ENCODE data around the gene ASCL2.

The ASCL2 gene

GRCh38 chr11:2250041-2250440 lies 20.3 kb downstream of the ASCL2 start:
- no peaks in the 10 kb centered on the region for H3K36me3 ChIP-seq (ENCODE audit: low read depth)
- no peaks in the 10 kb centered on the region for H3K9me3 ChIP-seq (ENCODE audit: severe bottlenecking)
- no peaks in the 10 kb centered on the region for H3K4me1 ChIP-seq (ENCODE audit: insufficient read depth, poor library complexity, severe bottlenecking)
- H3K27ac ChIP-seq (ENCODE audit: poor library complexity, severe bottlenecking) = no peak overlapping the region
- H3K4me3 ChIP-seq (ENCODE audit: severe bottlenecking) = no peak overlapping the region
- ATAC-seq (ENCODE audit: low read depth) (no peak), DNase-seq (ENCODE audit: low spot score) (no peak)
- no peak for TF ChIP-seq CTCF (IDR thresholded peaks at IDR 0.05; ENCODE audit: poor library complexity, severe bottlenecking)
- no peaks in the 10 kb centered on the region for H3K27me3 ChIP-seq (ENCODE audit: insufficient read depth, poor library complexity, severe bottlenecking)

- Histone ChIP-seq H3K9me3 (ENCODE audit: severe bottlenecking) (no peaks in the 10 kb centered on the region), H3K4me3 (ENCODE audit: severe bottlenecking) (no peak overlapping the region), H3K4me1 (ENCODE audit: insufficient read depth, poor library complexity, severe bottlenecking) (no peaks in the 10 kb centered on the region), H3K36me3 (ENCODE audit: low read depth) (no peaks in the 10 kb centered on the region), H3K27me3 (ENCODE audit: insufficient read depth, poor library complexity, severe bottlenecking) (no peaks in the 10 kb centered on the region), H3K27ac (ENCODE audit: poor library complexity, severe bottlenecking) (no peak overlapping the region)
- ATAC-seq (ENCODE audit: low read depth) (no peak), DNase-seq (ENCODE audit: low spot score) (peak; percentile 40)
- TF ChIP-seq CTCF (IDR thresholded peaks at IDR 0.05; ENCODE audit: poor library complexity, severe bottlenecking) = no peak
Observed at GRCh38 chr11:2249189-2249916, 21.0 kb downstream of the ASCL2 start.

- no peak overlapping the region for H3K4me3 ChIP-seq (ENCODE audit: severe bottlenecking)
- H3K9me3 ChIP-seq (ENCODE audit: severe bottlenecking) = no peaks in the 10 kb centered on the region
- H3K36me3 ChIP-seq (ENCODE audit: low read depth) = no peaks in the 10 kb centered on the region
- no peak for TF ChIP-seq CTCF (IDR thresholded peaks at IDR 0.05; ENCODE audit: poor library complexity, severe bottlenecking)
- no peaks in the 10 kb centered on the region for H3K4me1 ChIP-seq (ENCODE audit: insufficient read depth, poor library complexity, severe bottlenecking)
- no peak for DNase-seq (ENCODE audit: low spot score)
- no peak overlapping the region for H3K27ac ChIP-seq (ENCODE audit: poor library complexity, severe bottlenecking)
- ATAC-seq (ENCODE audit: low read depth) = no peak
- H3K27me3 ChIP-seq (ENCODE audit: insufficient read depth, poor library complexity, severe bottlenecking) = no peaks in the 10 kb centered on the region
Observed at GRCh38 chr11:2248762-2249161, 21.6 kb downstream of the ASCL2 start.

- Histone ChIP-seq H3K27me3 (ENCODE audit: insufficient read depth, poor library complexity, severe bottlenecking) (no peaks in the 10 kb centered on the region), H3K36me3 (ENCODE audit: low read depth) (no peaks in the 10 kb centered on the region), H3K9me3 (ENCODE audit: severe bottlenecking) (no peaks in the 10 kb centered on the region), H3K4me1 (ENCODE audit: insufficient read depth, poor library complexity, severe bottlenecking) (no peaks in the 10 kb centered on the region), H3K27ac (ENCODE audit: poor library complexity, severe bottlenecking) (no peak overlapping the region), H3K4me3 (ENCODE audit: severe bottlenecking) (no peak overlapping the region)
- no peak for ATAC-seq (ENCODE audit: low read depth)
- no peak for TF ChIP-seq CTCF (IDR thresholded peaks at IDR 0.05; ENCODE audit: poor library complexity, severe bottlenecking)
- DNase-seq (ENCODE audit: low spot score) = peak; percentile 24
Observed at GRCh38 chr11:2248242-2248641, 22.1 kb downstream of the ASCL2 start.

GRCh38 chr11:2247496-2247895 lies 22.9 kb downstream of the ASCL2 start:
- no peak for TF ChIP-seq CTCF (IDR thresholded peaks at IDR 0.05; ENCODE audit: poor library complexity, severe bottlenecking)
- no peak overlapping the region for H3K27ac ChIP-seq (ENCODE audit: poor library complexity, severe bottlenecking)
- H3K36me3 ChIP-seq (ENCODE audit: low read depth) = no peaks in the 10 kb centered on the region
- ATAC-seq (ENCODE audit: low read depth) (no peak), DNase-seq (ENCODE audit: low spot score) (no peak)
- H3K4me1 ChIP-seq (ENCODE audit: insufficient read depth, poor library complexity, severe bottlenecking) = no peaks in the 10 kb centered on the region
- H3K27me3 ChIP-seq (ENCODE audit: insufficient read depth, poor library complexity, severe bottlenecking) = no peaks in the 10 kb centered on the region
- H3K9me3 ChIP-seq (ENCODE audit: severe bottlenecking) = peaks cover 5% of the 10 kb centered on the region
- no peak overlapping the region for H3K4me3 ChIP-seq (ENCODE audit: severe bottlenecking)

All from RWPE2 (cell line).